HG02623 (cell line): ENCODE measurements around the gene RIOX2.

Source experiments
- ATAC-seq: cut with Tn5 transposase; IDR thresholded peaks from one replicate; pipeline ENCODE4 v1.9.1; 2021; ENCODE audit warnings: moderate library complexity; ENCODE audit not compliant: unreplicated experiment

Gene RIOX2

DNA sequence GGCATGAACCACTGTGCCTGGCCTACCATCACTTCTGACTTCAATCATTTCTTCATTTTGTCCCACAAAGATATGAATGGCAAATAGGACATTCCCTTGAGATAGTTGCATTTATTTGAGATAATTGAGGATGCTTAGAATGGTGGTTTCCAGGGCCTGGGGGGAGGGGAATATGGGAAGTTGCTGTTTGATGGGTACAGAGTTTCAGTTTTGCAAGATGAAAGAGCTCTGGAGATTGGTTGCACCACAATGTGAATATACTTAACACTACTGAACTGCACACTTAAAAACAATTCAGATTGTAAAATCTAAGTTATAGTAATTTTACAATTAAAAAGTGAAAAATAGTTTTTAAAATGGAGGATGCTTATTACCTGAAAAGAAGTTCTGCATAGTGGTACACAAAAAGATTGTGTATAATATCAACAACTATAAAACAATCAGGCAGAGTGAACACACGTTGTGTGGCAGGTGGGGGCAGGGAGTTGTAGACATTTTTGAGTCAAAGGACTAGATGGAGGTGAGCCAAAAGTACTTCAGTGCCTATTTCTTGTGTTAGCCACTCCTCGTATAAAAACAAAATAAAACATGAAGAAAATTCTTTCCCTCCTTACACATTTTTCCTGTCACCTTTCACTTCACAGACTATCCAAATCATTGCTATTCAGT, 18.5 kb upstream of the RIOX2 start:
- no peak for ATAC-seq

- no peak for ATAC-seq
These were observed 16.7 kb upstream of the RIOX2 start for GRCh38 chr3:97988784-97989568.

- no peak for ATAC-seq
These were observed 15.1 kb upstream of the RIOX2 start for GRCh38 chr3:97987306-97987705.

DNA sequence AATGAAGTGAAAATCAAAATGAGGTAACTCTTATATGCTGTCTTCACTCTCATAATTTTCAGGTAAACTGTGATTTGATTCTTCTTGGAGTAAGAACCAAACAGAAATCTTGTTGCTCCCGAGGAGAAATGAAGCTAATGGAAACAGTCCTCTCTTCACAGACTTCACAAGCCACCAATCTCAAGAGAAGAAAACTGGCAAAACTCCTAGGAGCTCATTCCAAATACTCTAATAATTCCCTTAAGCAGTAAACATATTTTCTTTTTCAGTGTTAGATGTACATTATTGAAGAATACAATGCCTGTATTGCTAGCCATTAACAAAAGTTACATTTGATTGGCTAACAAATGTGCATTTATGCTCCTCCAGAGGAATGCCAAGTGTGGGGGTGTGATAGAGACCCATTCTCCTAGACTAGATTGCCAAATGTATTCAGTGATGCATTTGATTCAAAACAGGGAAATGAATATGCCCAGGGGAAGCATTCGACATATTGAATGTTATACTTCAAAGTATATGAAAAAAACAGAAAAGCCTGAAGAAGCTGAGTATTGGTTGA, 11.8 kb upstream of the RIOX2 start:
- ATAC-seq = no peak

GRCh38 chr3:97981886-97982285, 9.7 kb upstream of the RIOX2 start:
- ATAC-seq = no peak

GRCh38 chr3:97979610-97980009, 7.4 kb upstream of the RIOX2 start:
- ATAC-seq = no peak

- no peak for ATAC-seq
These were observed 3.2 kb upstream of the RIOX2 start for GRCh38 chr3:97975466-97975865.

DNA sequence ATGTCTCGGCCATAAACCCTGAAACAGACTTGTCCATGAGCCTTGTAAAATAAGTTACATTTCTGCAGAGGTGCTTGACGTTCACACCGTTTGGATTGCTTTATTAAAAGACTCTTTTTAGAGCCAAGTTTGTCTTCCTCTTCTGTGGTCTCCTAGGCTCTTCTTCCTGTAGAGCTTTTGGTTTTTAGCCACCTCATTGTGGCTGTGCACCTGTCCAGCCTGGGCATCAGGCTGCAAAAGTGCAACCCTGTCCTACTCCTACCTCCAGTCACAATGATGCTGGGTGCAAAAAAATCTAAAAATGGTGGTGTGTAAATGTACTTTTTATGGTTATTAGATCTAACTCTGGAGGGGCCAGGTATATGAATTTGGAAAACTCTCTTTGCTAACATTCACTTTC, 2.8 kb upstream of the RIOX2 start:
- ATAC-seq = no peak

DNA sequence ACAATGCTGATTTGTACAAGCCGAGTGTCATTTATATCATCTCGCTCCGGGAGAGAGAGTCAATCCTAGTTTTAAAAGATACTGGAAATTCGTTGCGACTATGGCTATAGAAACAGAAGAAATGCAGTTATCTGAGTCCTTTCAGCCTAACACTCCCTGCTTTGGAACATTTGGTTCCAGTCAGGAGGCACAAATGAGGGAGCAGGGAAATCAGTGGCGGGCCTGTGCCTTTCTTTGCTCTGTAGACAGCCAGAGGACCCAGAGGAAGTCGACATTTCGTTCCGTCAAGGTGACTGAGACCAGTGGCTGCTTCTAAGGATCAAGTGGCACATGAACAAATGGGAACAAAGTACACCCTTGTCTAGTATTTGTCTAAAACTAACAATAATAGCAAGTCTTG, 745 bp upstream of the RIOX2 start:
- no peak for ATAC-seq

GRCh38 chr3:97970956-97971620, 1.1 kb downstream of the RIOX2 start:
- ATAC-seq = no peak

GRCh38 chr3:97970156-97970555, 2.1 kb downstream of the RIOX2 start:
- ATAC-seq = no peak

- no peak for ATAC-seq
These were observed 2.7 kb downstream of the RIOX2 start for GRCh38 chr3:97969541-97969940.

- ATAC-seq = no peak
These were observed 3.9 kb downstream of the RIOX2 start for GRCh38 chr3:97968376-97968775.

- ATAC-seq = no peak
These were observed 4.3 kb downstream of the RIOX2 start for GRCh38 chr3:97967966-97968365.

- ATAC-seq = no peak
These were observed 11.1 kb downstream of the RIOX2 start for GRCh38 chr3:97960993-97961766.

DNA sequence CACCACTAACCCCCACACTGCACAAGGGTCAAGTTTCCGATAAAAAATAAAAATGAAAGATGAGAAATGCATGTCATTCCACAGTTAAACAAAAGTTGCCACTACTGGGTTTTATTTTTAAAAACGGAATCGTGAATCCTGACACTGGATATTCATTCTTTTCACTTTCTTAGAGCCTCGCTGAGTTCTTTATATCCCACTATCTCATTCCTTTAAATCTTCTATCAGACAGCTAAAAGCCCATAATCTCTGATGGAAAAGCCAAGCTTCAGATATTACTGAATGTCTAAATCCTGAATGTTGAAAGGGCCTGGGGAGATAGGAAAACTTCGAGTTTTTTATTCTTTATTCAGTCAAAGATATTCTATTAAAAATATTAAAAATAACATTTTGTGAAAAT, 11.7 kb downstream of the RIOX2 start:
- no peak for ATAC-seq

GRCh38 chr3:97959872-97960271, 12.4 kb downstream of the RIOX2 start:
- no peak for ATAC-seq

DNA sequence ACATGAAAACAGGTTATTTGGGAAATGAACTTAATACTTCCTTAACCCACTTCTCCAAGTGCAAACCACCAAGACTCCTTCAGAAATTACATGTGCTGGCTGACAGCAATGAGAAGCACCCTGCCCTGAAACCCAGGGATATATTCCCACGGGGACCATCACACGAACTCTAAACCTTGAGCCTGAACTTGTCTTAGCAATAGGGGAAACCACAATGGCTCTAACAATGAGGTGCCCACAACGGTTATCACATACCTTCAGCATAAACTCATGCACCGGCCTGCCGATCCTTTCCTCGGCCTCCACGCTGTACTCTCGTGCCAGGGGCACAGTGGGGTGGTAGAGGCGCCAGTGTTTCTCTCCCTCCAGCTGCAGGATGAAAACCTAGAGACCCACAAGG, 13.4 kb downstream of the RIOX2 start:
- ATAC-seq = no peak

GRCh38 chr3:97958396-97958795, 13.8 kb downstream of the RIOX2 start:
- ATAC-seq = no peak

GRCh38 chr3:97957617-97958311, 14.5 kb downstream of the RIOX2 start:
- no peak for ATAC-seq
